ENCODE measurements around the gene IZUMO2.

IZUMO2 gene

DNA sequence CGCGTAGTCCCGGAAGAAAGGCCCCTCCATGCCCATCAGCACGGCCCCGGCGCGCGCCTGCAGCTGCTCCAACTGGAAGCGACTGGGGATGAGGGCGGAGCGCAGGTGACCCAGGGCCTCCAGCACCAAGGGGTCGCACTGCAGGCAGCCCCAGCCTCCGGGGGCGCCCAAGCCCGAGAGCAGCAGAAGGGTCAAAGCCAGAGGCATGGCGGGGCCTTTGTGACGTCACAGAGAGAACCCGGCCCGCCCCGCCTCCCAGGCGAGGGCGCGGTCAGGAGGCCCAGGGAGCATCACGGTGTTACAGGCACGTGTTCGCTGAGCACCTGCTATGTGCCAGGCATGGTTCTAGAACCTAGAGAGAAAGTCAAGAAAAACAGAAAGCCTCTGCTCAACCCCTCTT is at the start of gene IZUMO2:
TSS of gene IZUMO2 (minus strand) at position 294 of the 400 bp plus-strand sequence. CDS start at position 207, 87 bp downstream.
- DNase-seq: no peak

DNA sequence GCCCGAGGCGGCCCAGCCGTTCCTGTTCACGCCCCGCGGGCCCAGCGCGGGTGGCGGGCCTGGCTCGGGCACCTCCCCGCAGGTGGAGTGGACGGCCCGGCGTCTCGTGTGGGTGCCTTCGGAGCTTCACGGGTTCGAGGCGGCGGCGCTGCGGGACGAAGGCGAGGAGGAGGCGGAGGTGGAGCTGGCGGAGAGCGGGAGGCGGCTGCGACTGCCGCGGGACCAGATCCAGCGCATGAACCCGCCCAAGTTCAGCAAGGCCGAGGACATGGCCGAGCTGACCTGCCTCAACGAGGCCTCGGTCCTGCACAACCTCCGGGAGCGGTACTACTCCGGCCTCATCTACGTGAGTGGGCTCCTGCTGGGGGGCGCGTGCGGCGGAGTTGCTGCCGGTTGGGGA is 47.3 kb upstream of the IZUMO2 start:
- no peak for DNase-seq

DNA sequence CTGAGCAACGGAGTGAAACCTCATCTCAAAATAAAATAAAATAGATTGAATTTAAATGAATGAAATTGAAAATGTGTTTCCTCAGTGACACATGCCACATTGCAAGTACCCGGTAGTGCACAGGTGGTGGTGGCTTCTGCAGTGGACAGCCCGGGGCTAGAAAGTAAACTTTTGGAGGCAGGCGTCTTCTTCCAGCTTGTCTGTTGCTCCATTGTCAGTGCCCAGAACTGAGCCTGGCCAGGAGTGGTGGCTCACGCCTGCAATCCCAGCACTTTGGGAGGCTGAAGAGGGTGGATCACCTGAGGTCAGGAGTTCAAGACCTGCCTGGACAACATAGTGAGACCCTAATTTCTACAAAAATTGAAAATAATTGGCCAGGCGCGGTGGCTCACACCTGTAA is 46.0 kb upstream of the IZUMO2 start:
- no peak for DNase-seq

DNA sequence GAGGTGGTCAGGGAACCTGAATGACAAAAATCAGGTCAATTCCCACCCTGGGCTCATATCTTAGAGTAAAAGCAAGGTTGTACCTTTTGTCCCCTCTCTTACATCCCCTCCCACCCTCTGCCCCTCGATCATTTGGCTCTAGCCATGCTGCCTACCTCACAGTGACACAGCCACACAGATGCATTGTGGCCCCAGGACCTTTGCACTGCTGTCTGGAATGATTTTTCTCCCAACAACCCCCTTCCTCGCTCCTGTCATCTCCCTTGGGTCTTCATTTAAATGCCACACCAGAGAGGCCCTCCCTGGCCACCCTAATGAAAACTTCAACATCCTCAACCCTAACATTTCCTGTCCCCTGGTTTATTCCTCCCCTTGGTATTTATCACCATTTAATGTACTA is 44.6 kb upstream of the IZUMO2 start:
- no peak for DNase-seq

DNA sequence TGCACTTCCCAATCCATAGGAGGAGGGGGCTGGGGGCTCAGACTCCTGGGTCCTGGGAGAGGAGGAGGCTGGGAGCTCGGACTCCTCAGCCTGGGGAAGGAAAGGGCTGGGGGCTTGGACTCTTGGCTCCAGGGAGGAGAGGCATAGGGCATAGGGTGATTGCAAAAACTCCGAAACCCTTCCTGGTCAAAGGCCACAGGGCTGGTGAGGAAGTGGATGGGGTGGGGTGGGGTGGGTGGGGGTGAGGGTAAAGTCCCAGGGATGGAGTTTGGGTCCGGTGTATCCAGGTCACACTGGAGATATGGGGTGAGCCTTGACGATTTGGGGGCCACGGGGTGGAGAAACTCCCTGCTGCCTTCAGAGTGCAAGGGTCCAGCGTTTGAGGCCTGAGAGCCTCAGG is 43.1 kb upstream of the IZUMO2 start:
- DNase-seq: no peak

DNA sequence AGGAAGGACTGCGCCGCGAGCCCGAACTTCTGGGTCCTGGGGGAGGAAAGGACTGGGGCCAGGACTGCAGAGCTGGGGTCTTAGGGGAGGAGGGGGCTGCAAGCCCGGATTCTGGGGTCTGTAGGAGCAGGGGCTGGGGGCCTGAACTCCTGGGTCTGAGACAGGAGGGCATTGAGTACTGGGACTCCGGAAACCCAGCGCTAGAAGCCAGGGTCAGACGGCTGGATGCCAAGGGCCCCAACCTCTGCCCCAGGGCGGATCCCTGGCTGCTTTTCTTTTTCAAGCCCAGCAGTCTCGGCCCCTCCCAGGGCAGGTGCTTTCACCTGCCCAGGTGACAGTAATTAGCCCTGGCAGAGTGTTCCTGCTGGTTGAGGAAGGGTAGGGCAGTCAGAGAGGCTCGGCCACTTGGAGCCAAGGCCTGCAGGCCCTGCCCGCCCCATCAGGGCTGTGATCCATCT is 42.6 kb upstream of the IZUMO2 start:
- no peak for DNase-seq

DNA sequence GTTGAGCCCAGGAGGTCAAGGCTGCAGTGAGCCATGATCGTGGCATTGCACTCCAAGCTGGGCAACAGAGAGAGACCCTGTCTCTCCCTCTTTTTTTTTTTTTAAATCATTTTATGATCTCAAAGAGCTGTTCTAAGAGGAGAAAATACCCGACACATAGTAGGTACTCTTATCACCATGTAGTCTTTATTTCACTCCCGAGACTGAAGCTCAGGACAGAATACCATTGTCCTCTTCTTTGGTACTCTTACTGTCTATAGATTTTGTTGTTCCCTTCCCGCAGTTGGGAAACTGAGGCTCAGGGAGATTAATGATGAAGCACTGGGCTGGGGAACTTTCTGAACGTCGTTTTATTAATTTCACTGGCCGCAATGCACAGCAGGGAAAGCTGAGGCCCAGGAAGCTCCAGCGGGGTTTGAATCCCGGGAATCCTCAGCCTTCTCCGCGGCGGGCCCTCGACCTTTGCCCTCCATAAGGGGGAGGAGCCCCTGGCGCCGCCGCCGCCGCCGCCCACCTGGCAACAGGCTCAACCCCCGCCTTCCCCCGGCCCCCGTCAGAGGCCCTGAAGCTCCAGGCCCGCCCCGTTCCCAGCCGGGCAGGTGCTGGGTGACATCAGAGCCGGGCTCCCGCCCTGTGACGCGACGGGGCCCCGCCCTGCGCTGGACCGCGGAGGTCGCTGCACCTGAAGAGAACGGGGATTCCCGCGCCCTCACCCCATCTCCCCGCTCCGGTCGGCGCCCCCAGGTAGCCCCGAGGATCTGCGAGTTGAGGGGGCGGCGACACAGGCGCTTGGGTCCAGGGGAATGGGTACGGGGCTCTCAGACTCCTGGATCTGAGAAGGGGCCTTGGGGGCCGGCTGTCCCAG is 42.0 kb upstream of the IZUMO2 start:
- peak; percentile 88 for DNase-seq

DNA sequence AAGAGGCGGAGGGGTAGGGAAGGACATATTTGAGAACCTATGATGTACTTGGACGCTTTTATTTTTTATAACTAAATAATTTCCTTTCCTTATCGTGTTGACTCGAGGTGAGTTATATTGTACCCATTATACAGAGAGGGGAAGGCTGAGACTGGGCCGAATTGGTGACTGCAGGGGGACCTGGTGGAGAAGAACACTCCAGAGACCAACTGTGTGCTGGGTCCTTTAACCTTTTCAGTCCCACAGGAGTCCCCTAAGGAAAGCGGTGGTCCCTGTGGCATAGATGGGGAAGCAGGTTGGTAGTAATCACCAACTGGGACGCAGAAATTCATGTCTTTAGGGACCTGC is 41.0 kb upstream of the IZUMO2 start:
- DNase-seq: no peak

DNA sequence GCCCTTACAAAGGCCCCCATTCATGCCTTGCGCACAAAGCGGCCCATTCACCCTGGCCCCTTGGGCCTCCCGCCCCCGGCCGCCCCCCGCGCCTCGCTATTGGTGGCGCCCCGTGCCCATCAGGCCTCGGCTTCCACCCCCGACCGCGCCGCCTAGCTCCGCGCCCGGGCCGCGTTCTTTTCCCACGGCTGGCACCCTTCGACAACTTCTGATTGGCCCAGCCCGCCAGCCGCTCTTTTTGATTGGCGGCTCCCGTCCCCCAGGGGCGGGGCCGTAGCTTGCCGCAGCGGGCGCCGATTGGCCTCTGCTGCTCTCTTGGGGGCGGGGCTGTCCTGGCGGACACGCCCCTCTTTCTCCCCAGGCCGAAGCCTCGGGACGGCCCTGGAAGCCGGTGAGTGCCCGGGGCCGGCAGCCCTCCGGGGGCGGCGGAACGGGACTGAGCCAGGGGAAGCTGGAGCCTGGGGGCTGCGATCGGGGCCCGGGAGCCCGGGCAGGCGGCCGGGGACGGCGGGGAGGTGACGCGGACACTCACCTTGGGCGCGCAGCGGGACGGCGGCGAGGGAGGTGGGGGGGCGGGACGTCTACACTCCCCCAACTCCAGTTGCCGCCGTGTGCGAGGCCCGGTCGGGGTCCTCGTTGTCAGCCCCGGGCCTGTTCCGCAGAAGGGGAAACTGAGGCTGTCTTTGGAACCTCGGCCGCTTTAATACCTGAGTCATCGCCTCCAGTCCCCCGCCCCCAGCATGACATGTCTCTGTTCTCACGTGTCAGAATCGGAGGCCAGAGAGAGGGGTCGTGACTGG is 40.4 kb upstream of the IZUMO2 start, which contains the start of gene MYH14:
TSS of gene MYH14 (plus strand) at position 342 of the 800 bp plus-strand sequence. CDS start 6,744 bp downstream, outside the sequence.
- peak; percentile 97 for DNase-seq

DNA sequence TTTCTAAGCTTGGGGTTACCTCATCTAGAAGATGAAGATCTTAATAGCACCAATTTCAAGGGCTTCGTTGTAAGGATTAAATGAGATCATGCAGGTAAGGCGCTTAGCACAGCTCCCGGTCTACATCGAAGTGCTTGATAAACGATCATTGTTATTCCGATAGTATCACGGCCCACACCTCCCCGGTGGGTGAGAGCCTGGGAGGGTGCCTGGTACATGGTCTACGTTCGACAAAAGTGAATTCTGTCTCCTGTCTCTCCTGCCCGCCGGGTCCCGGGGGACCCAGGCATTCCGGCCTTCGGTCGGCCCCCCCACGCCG is 39.8 kb upstream of the IZUMO2 start:
- no peak for DNase-seq

DNA sequence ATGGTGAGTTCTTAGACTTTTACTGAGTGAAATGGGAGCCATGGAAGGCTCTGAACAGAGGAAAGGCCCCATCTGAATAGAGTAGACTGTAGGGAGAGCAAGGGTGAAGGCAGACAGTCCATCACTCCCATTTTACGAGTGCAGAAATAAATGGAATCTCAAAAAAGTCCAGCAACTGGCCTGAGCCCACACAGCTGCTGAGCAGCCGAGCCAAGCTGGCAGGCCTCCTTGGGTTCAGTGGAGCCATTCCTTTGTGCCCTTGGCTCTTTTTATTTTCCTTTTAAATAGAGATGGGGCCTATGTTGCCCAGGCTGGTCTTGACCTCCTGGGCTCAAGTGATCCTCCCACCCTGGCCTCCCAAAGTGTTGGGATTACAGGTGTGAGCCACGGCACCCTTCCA is 39.3 kb upstream of the IZUMO2 start:
- DNase-seq: no peak

DNA sequence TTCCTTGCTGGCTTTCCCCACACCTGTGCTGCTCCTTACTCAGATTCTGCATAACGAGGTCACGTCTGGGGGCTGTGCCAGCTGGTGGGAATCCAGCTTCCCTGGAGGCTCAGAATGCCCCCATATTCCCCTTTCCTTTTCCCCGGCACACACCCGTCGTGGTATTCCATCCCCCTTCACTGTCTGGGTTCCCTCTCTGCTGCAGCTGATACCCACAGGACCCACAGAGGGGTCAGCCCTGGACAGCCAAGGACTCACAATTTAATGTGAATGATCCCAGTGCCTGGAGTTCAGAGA is 36.1 kb upstream of the IZUMO2 start:
- DNase-seq: peak; percentile 48

DNA sequence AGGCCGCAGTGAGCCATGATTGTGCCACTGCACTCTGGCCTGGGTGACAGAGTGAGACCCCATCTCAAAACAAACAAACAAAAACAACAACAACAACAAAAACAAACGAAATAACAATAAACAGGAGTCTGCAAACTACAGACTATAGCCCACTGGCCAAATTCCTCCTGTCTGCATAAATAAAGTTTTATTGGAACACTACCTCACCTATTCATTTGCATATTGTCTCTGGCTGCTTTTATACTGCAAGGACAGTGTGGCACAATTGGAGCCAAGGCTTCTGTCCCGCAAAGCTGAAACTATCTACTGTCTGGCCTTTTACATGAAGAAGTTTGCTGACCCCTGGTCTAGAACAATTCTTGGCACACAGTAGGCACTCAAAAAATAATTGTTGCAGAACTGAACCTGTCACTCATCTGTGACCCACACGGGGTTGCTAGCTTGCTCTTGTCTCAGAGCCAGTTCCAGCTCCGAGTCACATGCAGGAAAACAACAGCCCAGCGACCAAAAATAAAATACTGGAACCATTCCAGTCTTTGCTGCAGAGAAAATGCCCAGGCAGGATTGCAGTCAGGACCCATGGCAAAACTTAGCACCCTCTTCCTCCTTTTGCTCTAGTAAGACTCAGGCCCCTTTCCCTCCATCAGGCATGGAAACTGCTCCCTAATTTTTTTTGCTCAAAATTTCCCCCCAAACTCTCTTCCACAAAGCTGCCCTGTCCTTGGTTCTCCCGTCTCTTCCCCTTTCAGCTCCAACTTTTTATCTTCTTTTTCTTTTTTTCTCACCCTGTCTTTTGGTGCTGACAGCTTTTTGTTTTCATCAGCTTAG is 35.6 kb upstream of the IZUMO2 start:
- no peak for DNase-seq

DNA sequence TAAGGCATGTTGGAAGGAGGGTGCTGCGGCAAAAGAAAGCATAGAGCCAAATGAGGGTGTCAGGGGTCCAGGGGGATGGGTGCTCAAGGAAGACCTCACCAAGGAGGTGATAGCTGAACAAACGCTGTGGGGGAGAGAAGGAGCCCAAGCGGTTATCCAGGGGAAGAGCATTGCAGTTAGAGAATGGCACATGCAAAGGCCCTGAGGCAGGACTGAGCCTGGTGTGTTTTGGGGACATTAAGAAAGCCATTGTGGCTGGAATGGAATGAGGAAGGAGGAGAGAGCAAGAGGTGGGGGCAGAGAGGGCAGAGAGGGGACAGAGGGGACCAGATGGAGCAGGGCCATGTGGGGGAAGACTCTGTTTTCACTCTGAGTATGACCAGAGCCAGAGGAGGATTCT is 34.3 kb upstream of the IZUMO2 start:
- no peak for DNase-seq

DNA sequence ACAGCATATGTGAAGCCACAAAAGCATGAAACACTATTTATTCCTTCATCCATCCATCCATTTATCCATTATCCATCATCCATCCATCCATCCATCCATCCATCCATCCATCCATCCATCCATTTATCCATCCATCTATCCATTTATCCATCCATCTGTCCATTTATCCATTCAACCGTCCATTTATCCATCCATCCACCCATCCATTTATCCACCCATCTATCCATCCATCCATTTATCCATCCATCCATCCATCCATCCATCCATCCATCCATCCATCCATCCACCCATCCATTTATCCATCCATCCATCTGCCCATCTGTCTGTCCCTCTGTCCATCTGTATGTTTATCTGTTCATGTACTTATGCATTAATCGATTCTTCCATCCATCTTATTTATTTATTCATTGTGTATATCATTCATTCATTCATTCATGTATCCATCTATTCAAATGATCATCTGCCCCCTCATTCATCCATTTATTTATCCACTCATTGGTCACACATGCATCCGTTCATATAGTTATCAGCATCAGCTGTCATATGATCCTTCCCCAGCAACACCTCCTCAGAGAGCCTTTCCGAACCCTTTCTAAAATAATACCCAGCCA is 33.3 kb upstream of the IZUMO2 start:
- no peak for DNase-seq

DNA sequence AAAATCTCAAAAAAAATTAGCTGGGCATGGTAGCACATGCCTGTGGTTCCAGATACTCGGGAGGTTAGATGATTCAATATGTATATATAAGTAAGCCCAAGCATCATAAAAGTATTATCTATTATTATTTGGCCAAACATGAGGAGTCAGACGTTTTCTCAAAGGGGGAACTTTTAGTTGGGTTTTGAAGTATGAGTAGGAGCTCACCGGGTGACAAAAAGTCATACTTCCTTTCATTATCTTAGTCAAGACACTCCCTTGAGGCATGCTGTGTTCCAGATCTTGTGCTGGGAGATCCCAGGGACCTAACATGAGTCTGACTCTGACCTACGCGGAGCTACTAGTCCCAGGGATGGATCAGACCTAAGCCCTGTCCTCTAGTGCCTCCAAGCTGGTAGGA is 32.1 kb upstream of the IZUMO2 start:
- no peak for DNase-seq

DNA sequence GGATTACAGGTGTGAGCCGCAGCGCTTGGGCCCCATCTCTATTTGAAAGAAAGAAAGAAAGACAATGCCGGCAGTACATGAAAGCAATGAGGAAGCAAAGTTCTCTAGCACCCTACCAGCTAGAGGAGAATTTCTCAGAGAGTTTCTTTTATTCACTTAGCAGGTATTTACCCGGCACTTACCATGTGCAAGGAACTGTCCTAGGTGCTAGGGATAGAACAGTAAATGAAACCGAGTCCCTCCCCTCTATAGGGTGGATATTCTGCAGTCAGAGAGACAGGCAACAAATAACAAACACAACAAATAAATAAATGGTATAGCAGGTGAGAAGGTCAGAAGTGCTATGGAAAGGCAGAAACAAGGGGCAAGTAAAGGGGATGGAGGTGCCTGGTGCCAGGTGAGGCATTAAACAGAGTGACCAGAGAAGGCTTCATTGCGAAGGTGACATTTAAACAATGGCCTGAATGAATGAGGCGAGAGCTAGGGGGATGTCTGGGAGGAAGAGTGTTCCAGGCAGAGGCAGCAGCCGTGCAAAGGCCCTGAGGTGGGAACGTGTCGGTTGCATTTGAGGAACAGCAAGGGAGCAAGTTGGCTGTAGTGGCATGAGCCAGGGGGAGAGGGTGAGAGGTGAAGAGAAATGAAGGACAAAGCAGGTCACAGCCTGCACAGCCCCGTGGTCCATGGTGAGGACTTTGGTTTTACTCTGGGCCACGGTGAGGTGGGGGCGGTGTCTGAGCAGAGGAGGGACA is 29.6 kb upstream of the IZUMO2 start:
- no peak for DNase-seq

DNA sequence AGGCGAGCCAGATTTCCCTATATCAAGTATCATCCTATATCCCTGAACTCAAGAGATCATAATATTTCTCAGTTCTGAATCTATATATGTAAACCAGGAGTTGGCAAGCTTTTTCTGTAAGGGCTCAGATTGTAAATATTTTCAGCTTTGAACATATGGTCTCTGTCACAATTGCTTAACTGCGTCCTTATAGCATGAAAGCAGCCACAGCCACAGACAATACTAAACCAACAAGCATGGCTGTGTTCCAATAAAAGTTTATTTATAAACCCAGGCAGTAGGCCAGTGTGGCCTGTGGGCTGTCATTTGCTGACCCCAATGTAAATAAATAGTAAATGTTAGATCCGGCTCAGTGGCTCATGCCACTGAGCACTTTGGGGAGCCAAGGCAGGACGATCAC is 28.1 kb upstream of the IZUMO2 start:
- DNase-seq: peak; percentile 57

DNA sequence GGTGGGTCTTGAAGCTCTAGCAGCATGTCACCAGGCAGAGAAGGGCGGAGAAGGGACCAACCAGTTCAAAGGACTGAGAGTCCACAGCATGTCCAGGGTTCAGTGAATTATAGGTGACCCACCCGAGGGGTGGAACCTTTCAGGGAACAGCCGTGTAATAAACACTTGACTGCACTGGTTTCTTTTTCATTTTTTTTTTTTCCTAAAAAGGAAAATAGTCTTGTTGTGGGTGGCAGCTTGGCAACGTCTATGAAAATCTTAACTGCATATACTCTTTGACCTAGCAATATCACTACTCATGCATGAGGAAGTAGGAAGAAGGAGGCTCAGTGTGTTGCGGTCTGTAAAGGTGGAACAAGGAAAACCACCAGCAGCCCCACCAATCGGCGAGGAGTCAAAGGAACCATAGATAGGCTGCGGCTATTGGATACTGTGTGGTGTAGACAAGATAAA is 27.4 kb upstream of the IZUMO2 start:
- DNase-seq: no peak

DNA sequence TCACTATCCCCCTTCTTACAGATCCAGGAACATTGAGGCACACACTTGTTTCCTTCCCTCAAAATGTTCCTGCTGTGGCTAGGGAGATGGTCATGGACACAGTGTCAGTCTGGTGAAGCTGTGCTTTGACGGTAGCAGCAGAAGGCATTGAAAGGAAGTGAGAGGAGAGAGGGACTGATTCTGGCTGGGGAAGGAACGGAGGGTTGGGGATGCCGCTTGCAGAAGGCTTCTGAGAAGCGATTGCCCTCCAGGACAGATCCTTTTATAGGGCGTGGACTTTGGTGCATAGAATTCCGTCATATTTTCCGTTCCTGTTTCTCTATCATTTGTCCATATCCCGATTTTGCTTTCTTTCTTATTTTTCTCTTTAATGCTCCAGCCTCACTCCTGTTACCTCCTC is 26.2 kb upstream of the IZUMO2 start:
- no peak for DNase-seq

DNA sequence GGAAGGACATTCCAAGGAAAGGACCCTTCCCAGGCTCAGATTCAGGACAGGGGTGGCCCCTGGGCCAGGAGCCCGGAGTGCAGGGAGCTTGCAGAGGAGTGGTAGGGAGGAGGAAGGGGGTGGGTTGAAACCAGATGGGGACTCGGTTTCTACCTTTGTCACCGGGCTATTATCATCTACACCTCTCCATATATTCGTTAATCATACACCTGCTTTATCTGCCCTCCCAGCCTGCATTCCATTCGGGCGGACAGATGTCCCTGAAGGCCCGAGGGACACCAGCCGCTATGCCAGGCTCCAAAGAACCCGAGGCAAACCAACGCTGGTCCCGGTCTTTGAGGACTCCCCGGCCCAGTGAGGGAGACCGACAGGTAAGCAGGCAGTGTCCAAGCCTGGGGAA is 24.9 kb upstream of the IZUMO2 start:
- DNase-seq: no peak

DNA sequence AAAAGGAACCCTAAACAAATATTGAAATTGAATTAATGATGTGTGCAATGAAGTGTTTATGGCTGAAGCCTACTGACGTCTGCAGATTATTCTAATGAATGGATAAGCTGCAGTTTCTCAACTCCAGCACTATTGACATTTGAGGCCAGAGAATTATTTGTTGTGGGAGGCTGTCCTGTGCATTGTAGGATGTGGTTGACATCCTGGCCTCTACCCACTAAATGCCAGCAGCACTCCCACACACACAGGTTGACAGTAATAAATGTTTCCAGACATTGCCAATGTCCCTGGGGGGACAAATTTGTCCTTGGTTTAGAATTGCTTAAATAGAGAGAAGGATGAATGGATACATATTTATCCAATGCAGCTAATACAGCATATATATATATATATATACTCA is 21.1 kb upstream of the IZUMO2 start:
- DNase-seq: no peak

Data from NCI-H2171 (cell line).